Umbilical cord (tissue), 2 donors: ENCODE data around the gene ATL1. TPM values are rescaled to one million over a fixed set of nuclear protein-coding genes. Genes with fewer than 3 reads are reported as not detected.
"Not testable (repeated sequence)": the region's sequence is repeated elsewhere in the genome, so short reads cannot be mapped to it uniquely, and the experiment has no call there.

Experiments used
- DNase-seq: peaks from one replicate; pipeline ENCODE4 v3.0.0-alpha.2; 2015; ENCODE audit warnings: low spot score
- total RNA-seq: library from RNA; depleted of rRNA; stranded (reverse); fragments of >200 nt; gene quantifications from one replicate; pipeline ENCODE4 v1.2.3, GENCODE V29; 2014; ENCODE audit warnings: low replicate concordance; ENCODE audit not compliant: insufficient read depth

Gene ATL1
- total RNA-seq, 1 donor from 2014 or later, result 19.3 TPM

- no peak for DNase-seq
Observed at GRCh38 chr14:50534416-50534815, 25.5 kb upstream of the ATL1 start.

DNA sequence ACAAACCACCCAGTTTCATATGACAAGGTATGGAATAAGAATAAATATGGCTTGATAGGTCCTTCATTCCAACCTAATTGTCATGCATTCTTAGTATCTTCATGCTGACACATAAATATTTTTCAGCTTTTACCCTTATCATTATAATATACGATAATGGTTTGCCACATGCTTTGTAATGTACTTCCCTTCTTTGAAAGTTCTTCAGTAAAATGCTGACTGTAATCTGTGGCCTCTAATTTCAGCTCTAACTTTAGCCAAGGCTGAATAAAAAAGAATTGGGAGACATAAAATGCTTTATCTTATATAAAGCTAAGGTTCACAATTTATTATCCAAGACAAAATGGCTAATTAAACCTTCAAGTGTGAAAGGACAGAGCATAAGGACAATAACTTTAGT is 24.9 kb upstream of the ATL1 start:
- no peak for DNase-seq

GRCh38 chr14:50538034-50538433 is 21.9 kb upstream of the ATL1 start:
- not testable (repeated sequence) for DNase-seq

GRCh38 chr14:50539051-50539450 is 20.9 kb upstream of the ATL1 start:
- no peak for DNase-seq

- no peak for DNase-seq
Observed at GRCh38 chr14:50541159-50541567, 18.8 kb upstream of the ATL1 start.

DNA sequence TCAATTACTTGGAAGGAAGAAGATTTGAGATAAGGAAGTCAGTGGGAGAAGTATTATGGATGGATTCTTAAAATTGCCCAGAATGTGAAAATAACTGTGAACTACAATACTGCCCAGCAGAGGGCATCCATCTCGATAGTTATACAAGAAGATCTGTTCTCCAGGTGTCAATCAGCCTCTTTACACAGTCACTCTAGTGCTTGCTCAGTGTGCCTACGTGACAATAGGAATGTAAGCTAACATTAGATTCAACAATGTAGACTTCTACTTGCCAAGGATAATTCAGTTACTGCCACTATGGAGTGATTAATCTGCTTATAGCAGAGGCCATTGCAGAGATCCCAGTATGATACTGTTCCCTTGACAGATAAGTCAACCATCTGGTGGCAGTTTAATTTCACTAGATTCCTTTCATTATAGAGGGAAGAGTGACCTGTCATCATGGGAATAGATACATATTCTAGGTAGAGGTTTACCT is 17.0 kb upstream of the ATL1 start:
- DNase-seq, result peak; percentile 24

DNA sequence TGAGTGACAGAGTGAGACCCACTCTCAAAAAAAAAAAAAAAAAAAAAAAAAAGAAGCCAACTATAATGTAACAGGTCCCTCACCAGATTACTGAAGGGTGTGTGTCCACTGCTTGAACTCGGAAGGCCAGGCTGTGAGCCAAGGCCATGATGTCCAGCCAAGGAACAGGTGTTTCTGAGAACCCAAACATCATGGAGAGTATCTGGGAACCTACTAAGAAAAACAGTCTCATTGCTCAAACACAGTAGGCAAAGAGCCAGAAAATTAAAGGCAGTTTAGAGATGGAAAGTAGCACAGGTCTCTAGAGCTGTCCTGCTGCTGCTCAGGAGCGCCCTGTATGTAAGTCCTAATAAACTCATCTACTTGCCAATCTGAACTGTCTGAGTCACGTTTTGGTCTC is 15.0 kb upstream of the ATL1 start:
- DNase-seq, result no peak

DNA sequence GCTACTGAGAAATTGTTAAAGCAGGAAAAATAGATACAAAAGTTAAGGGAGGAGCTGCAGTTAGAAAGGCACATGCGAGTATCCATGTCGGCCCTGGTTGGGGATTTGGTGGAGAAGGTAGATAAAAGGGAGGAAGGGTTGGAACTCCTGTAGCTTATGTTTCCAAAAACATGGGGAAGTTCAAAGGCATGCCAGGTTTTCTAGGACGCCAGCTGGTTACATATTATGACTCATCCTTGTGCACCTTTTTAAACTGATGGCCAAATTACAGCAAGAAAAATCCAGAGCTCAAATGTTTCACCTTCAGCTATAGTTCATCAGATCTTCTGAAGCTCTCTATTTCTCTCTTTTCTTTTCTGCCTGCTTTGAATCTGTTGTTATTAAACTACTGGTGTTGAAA is 14.3 kb upstream of the ATL1 start:
- no peak for DNase-seq

DNA sequence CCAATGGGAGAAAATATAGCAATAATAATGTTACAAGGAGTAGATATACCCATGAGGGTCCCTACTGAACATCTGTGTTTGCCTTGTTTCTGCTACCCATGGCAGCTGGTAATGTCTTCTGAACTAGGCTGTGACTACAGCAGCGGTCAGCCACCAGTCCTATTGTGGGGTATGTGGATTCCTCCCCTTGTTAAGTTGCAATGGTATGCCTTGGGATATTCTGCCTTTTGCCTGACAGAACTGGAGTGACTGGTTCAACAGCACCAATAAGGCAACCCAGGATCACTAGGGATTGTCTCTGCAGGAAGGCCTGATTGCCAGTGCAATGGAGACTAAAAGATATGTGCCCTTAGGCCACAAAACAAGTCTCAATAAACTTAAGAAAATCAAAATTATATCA is 9.7 kb upstream of the ATL1 start:
- no peak for DNase-seq

- DNase-seq, result no peak
Observed at GRCh38 chr14:50551877-50552276, 8.1 kb upstream of the ATL1 start.

GRCh38 chr14:50552796-50553195 is 7.1 kb upstream of the ATL1 start:
- not testable (repeated sequence) for DNase-seq

DNA sequence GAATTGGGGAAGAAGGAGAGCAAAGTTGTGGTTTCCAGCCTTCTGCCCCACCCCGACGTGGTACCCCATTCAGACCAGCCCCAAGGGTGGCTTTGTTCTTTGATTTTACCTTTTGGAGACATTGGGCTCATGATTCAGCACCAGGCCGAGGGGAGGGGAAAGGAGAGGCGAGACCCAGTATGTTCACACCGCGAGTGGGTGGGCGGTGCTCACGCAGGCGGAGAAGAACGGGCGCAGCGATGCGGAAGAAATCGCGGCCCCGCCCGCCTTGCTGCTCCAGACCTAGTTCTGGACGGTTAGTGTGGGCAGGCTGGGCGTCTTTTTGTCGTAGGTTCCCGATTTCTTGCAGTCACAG is 963 bp downstream of the ATL1 start:
- DNase-seq, result peak; percentile 87

GRCh38 chr14:50562841-50563240 is 2.9 kb downstream of the ATL1 start:
- DNase-seq, result no peak

- DNase-seq, result no peak
Observed at GRCh38 chr14:50569714-50570274, 9.8 kb downstream of the ATL1 start.

DNA sequence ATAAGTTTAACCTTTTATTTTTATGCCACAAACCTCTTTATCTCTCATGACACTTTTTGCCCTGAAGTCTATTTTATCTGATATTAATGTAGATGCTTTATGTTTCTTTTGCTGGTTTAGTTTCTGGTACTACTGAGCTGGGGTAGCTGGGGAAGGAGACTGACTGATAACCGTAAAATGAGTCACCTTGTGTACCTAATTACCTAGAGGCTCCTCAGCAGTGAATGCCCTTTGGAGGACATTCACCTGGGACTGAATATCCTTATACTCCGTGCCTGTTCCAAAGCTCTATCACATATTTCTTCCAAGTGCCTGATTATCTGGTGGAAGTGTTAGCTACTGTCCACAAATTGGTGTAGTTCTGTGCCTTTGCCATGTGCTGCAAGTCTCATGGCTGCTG is 13.9 kb downstream of the ATL1 start:
- DNase-seq, result no peak

GRCh38 chr14:50575769-50576168 is 15.8 kb downstream of the ATL1 start:
- DNase-seq, result no peak

GRCh38 chr14:50577982-50578381 is 18.0 kb downstream of the ATL1 start:
- DNase-seq, result no peak

- DNase-seq, result no peak
Observed at GRCh38 chr14:50578433-50578832, 18.5 kb downstream of the ATL1 start.

DNA sequence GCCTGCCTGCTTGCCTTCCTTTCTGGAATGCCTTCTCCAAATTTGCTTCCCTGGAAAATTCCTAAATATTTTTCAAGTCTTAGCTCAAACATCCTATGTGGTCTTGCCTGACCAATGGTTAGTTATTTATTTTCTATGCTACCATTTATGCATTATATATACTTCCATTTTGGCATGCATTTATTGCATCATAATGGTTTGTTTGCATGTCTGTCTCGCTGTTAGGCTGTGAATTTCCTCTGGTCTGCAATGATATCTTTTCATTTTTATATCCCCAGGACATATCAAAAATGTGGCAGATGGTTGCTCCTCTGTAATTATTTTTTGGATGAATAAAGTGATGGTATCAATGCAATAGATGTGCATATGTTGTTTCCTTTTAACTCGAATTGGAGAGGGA is 30.5 kb downstream of the ATL1 start:
- DNase-seq, result no peak

- DNase-seq, result no peak
Observed at GRCh38 chr14:50594577-50595316, 34.8 kb downstream of the ATL1 start.

- no peak for DNase-seq
Observed at GRCh38 chr14:50598765-50599164, 38.8 kb downstream of the ATL1 start.

- DNase-seq, result peak; percentile 50
Observed at GRCh38 chr14:50599700-50600444, 39.9 kb downstream of the ATL1 start.

DNA sequence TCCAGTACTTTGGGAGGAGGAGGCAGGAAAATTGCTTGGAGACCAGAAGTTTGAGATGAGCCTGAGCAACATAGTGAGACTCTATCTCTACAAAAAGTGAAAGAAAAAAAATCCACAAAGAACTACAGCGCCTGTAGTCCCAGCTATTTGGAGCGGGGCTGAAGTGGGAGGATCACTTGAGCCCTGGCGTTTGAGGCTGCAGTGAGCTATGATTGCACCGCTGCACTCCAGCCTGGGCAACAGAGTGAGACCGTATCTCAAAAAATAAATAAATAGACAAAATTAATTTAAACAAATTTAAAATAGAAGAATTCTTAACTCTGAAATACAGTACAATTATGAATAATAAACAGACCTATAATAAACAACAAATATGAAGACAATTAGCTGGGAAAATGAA is 40.9 kb downstream of the ATL1 start:
- no peak for DNase-seq
